Mesenchymal stem cell (in vitro differentiated cells and primary cell): Measurements from ENCODE around the gene PLAC9. TPM values are rescaled to one million over a fixed set of nuclear protein-coding genes. Genes with fewer than 3 reads are reported as not detected.
"Not testable (repeated sequence)": the region's sequence is repeated elsewhere in the genome, so short reads cannot be mapped to it uniquely, and the experiment has no call there.

ENCODE experiments used
- DNase-seq: peaks from one replicate; pipeline ENCODE4 v3.0.0-alpha.2; 2013
- H2AFZ ChIP-seq: one replicate; pipeline ENCODE4 v1.6.1; 2013; ENCODE audit warnings: low read depth, mild to moderate bottlenecking, control low read depth, inconsistent platforms, low read length, moderate library complexity
- H2AK5ac ChIP-seq: 2 replicates; pipeline ENCODE4 v1.6.1; 2013; ENCODE audit warnings: low read length, moderate library complexity, mild to moderate bottlenecking, inconsistent platforms; ENCODE audit not compliant: severe bottlenecking
- H2BK120ac ChIP-seq: one replicate; pipeline ENCODE4 v1.6.1; 2013; ENCODE audit warnings: low read depth, mild to moderate bottlenecking, inconsistent platforms, low read length, moderate library complexity
- H2BK12ac ChIP-seq, 2 experiments: one replicate each; pipeline ENCODE4 v1.6.1; 2013; ENCODE audit warnings: inconsistent platforms in 2 of 2, low read length in 2 of 2, mild to moderate bottlenecking in 2 of 2, moderate library complexity in 2 of 2, control low read depth in 1 of 2
- H2BK15ac ChIP-seq: one replicate; pipeline ENCODE4 v1.6.1; 2013; ENCODE audit warnings: mild to moderate bottlenecking, low read depth, inconsistent platforms; ENCODE audit not compliant: poor library complexity, severe bottlenecking
- H2BK5ac ChIP-seq: 2 replicates; pipeline ENCODE4 v1.6.1; 2013; ENCODE audit warnings: low read depth, mild to moderate bottlenecking, low read length, control low read depth, inconsistent platforms; ENCODE audit not compliant: poor library complexity, severe bottlenecking
- H3K14ac ChIP-seq, 2 experiments: one replicate each; pipeline ENCODE4 v1.6.1; 2013; ENCODE audit warnings: inconsistent platforms in 2 of 2, low read length in 2 of 2, control low read depth in 1 of 2, mild to moderate bottlenecking in 1 of 2, moderate library complexity in 1 of 2
- H3K18ac ChIP-seq, 2 experiments: one replicate each; pipeline ENCODE4 v1.6.1; 2013; ENCODE audit warnings: inconsistent platforms in 2 of 2, low read length in 2 of 2, control low read depth in 1 of 2, low read depth in 1 of 2, mild to moderate bottlenecking in 1 of 2
- H3K23ac ChIP-seq, 2 experiments: one replicate each; pipeline ENCODE4 v1.6.1; 2013; ENCODE audit warnings: inconsistent platforms in 2 of 2, low read length in 2 of 2, mild to moderate bottlenecking in 2 of 2, moderate library complexity in 2 of 2, control low read depth in 1 of 2
- H3K27ac ChIP-seq: 2 replicates; pipeline ENCODE4 v1.5.1; 2013; ENCODE audit warnings: mild to moderate bottlenecking, moderate library complexity, low read length, control low read depth, inconsistent platforms; ENCODE audit not compliant: poor library complexity, severe bottlenecking
- H3K27me3 ChIP-seq, 2 experiments: 2 replicates each; pipeline versions ENCODE4 v1.6.1 to v1.7.0; 2013; ENCODE audit warnings: low read length in 2 of 2, mild to moderate bottlenecking in 2 of 2, moderate library complexity in 2 of 2, control low read depth in 1 of 2, inconsistent platforms in 1 of 2; ENCODE audit not compliant: control insufficient read depth in 1 of 2, insufficient read depth in 1 of 2
- H3K36me3 ChIP-seq, 2 experiments: 2 replicates each; pipeline versions ENCODE4 v1.6.1 to v1.7.0; 2013; ENCODE audit warnings: low read length in 2 of 2, control low read depth in 1 of 2, inconsistent platforms in 1 of 2, low read depth in 1 of 2, mild to moderate bottlenecking in 1 of 2; ENCODE audit not compliant: insufficient read depth in 2 of 2, control insufficient read depth in 1 of 2
- H3K4ac ChIP-seq, 2 experiments: one replicate each; pipeline ENCODE4 v1.6.1; 2013; ENCODE audit warnings: inconsistent platforms in 2 of 2, low read length in 2 of 2, mild to moderate bottlenecking in 2 of 2, moderate library complexity in 2 of 2, control low read depth in 1 of 2, low read depth in 1 of 2
- H3K4me1 ChIP-seq: 2 replicates; pipeline ENCODE4 v1.6.1; 2013; ENCODE audit warnings: low read depth, low read length, control low read depth; ENCODE audit not compliant: control insufficient read depth, insufficient read depth
- H3K4me2 ChIP-seq: 2 replicates; pipeline ENCODE4 v1.6.1; 2013; ENCODE audit warnings: low read length, mild to moderate bottlenecking, inconsistent platforms; ENCODE audit not compliant: poor library complexity, severe bottlenecking
- H3K4me3 ChIP-seq, 2 experiments: 2 replicates each; pipeline versions ENCODE4 v1.5.1 to v1.7.0; 2013; ENCODE audit warnings: low read length in 2 of 2, mild to moderate bottlenecking in 2 of 2, control low read depth in 1 of 2, low read depth in 1 of 2; ENCODE audit not compliant: insufficient read depth in 1 of 2
- H3K79me1 ChIP-seq: replicated peaks from 2 replicates; pipeline ENCODE4 v1.6.1; 2013; ENCODE audit warnings: mild to moderate bottlenecking, control low read depth, low read length, inconsistent platforms; ENCODE audit not compliant: poor library complexity, severe bottlenecking
- H3K9ac ChIP-seq: 2 replicates; pipeline ENCODE4 v1.7.0; 2013; ENCODE audit warnings: mild to moderate bottlenecking, low read length, moderate library complexity
- H3K9me3 ChIP-seq: 2 replicates; pipeline ENCODE4 v1.7.0; 2013; ENCODE audit warnings: mild to moderate bottlenecking, low read length; ENCODE audit not compliant: control insufficient read depth
- H4K8ac ChIP-seq: one replicate; pipeline ENCODE4 v1.6.1; 2013; ENCODE audit warnings: inconsistent platforms, mild to moderate bottlenecking, low read length, moderate library complexity
- H4K91ac ChIP-seq: one replicate; pipeline ENCODE4 v1.6.1; 2013; ENCODE audit warnings: mild to moderate bottlenecking, low read length, inconsistent platforms
- WGBS: methylation state at CpG from one replicate; pipeline ENCODE4 v1.1.7; 2013; ENCODE audit warnings: mixed read lengths; 5-methylcytosine and 5-hydroxymethylcytosine counted together
- polyA plus RNA-seq, 2 experiments: library from polyadenylated mRNA; stranded (reverse); fragments of 200-250 nt; gene quantifications; one replicate each; pipeline ENCODE4 v1.2.3, GENCODE V29; 2013

Gene PLAC9
- 1.6 TPM for polyA plus RNA-seq (2013, experiment 1 of 2)
- 2.0 TPM for polyA plus RNA-seq (2013, experiment 2 of 2)

GRCh38 chr10:80132299-80133139 is at the start of gene PLAC9:
PLAC9 (plus strand) TSS chr10:80132730; CDS start chr10:80132763, 33 bp downstream.
- WGBS, result 1% methylated on average over 58 of the region's 58 CpGs
- Histone ChIP-seq H3K9ac (peak within 1 kb of the TSS; percentile 99), H3K4ac (no peak within 1 kb of the TSS), H3K27ac (peak within 1 kb of the TSS; percentile 32), H2BK5ac (no peak within 1 kb of the TSS), H3K14ac (peak within 1 kb of the TSS in 1 of 2 experiments; percentile 44), H3K18ac (peak within 1 kb of the TSS; percentile 28 to 43), H2BK15ac (no peak within 1 kb of the TSS), H3K27me3 (peaks cover 0 to 4% of the 10 kb centered on the region in 2 experiments), H2BK120ac (peak within 1 kb of the TSS; percentile 61), H2AK5ac (no peak within 1 kb of the TSS), H3K23ac (no peak within 1 kb of the TSS), H4K8ac (peak within 1 kb of the TSS; percentile 85), H3K4me1 (peaks cover 10% of the 10 kb centered on the region), H3K9me3 (no peaks in the 10 kb centered on the region), H4K91ac (peak within 1 kb of the TSS; percentile 68), H3K36me3 (no peaks in the 10 kb centered on the region), H2AFZ (peak within 1 kb of the TSS; percentile 46), H2BK12ac (peak within 1 kb of the TSS in 1 of 2 experiments; percentile 52), H3K79me1 (no peaks in the 10 kb centered on the region), H3K4me3 (peak within 1 kb of the TSS; percentile 61 to 96), H3K4me2 (peak within 1 kb of the TSS; percentile 97)
- peak; percentile 35 for DNase-seq

GRCh38 chr10:80090121-80090520 is 42.4 kb upstream of the PLAC9 start:
- H4K91ac ChIP-seq, result no peak overlapping the region
- WGBS, result 96% methylated on average over 2 of the region's 2 CpGs
- no peak overlapping the region for H3K14ac ChIP-seq
- no peak overlapping the region for H3K4ac ChIP-seq
- no peak overlapping the region for H2AK5ac ChIP-seq
- no peak overlapping the region for H3K9ac ChIP-seq
- no peak overlapping the region for H3K27ac ChIP-seq
- no peak for DNase-seq
- no peaks in the 10 kb centered on the region for H3K27me3 ChIP-seq
- H3K23ac ChIP-seq, result no peak overlapping the region
- H2BK120ac ChIP-seq, result no peak overlapping the region
- no peak overlapping the region for H2BK5ac ChIP-seq
- H3K36me3 ChIP-seq, result peaks cover 0 to 26% of the 10 kb centered on the region in 2 experiments
- no peak overlapping the region for H4K8ac ChIP-seq
- H3K4me1 ChIP-seq, result no peaks in the 10 kb centered on the region
- no peak overlapping the region for H3K4me3 ChIP-seq
- H3K79me1 ChIP-seq, result no peaks in the 10 kb centered on the region
- no peak overlapping the region for H3K4me2 ChIP-seq
- H2AFZ ChIP-seq, result no peak overlapping the region
- no peak overlapping the region for H3K18ac ChIP-seq
- H3K9me3 ChIP-seq, result no peaks in the 10 kb centered on the region
- H2BK12ac ChIP-seq, result no peak overlapping the region
- no peak overlapping the region for H2BK15ac ChIP-seq

GRCh38 chr10:80094231-80094630 is 38.3 kb upstream of the PLAC9 start:
- Histone ChIP-seq H3K14ac (no peak overlapping the region), H3K27me3 (no peaks in the 10 kb centered on the region), H3K4me2 (no peak overlapping the region), H2AFZ (no peak overlapping the region), H4K91ac (no peak overlapping the region), H2BK120ac (no peak overlapping the region), H3K18ac (no peak overlapping the region), H2BK12ac (no peak overlapping the region), H2BK5ac (no peak overlapping the region), H3K36me3 (peaks cover 0 to 16% of the 10 kb centered on the region in 2 experiments), H3K4me1 (no peaks in the 10 kb centered on the region), H3K9ac (no peak overlapping the region), H2AK5ac (no peak overlapping the region), H3K9me3 (no peaks in the 10 kb centered on the region), H3K23ac (no peak overlapping the region), H3K4me3 (no peak overlapping the region), H3K27ac (no peak overlapping the region), H3K4ac (no peak overlapping the region), H3K79me1 (no peaks in the 10 kb centered on the region), H4K8ac (no peak overlapping the region), H2BK15ac (no peak overlapping the region)
- no peak for DNase-seq
- WGBS, result no CpG with 5 or more reads among the region's 2 CpGs

- H4K91ac ChIP-seq, H3K18ac ChIP-seq, H4K8ac ChIP-seq, H3K27ac ChIP-seq, H2BK5ac ChIP-seq, H3K9me3 ChIP-seq, H3K36me3 ChIP-seq, H3K23ac ChIP-seq, H3K14ac ChIP-seq, H2BK15ac ChIP-seq, H3K9ac ChIP-seq, H3K4me3 ChIP-seq, H2AFZ ChIP-seq, H3K4me2 ChIP-seq, H3K4me1 ChIP-seq, H3K79me1 ChIP-seq, H2BK120ac ChIP-seq, H2BK12ac ChIP-seq, DNase-seq, H3K4ac ChIP-seq, H2AK5ac ChIP-seq, H3K27me3 ChIP-seq: not testable (repeated sequence)
- 45% methylated on average over 2 of the region's 2 CpGs for WGBS
These were observed 34.3 kb upstream of the PLAC9 start for GRCh38 chr10:80098272-80098671.
